ENCODE results near the gene MAPKAP1.

DNA sequence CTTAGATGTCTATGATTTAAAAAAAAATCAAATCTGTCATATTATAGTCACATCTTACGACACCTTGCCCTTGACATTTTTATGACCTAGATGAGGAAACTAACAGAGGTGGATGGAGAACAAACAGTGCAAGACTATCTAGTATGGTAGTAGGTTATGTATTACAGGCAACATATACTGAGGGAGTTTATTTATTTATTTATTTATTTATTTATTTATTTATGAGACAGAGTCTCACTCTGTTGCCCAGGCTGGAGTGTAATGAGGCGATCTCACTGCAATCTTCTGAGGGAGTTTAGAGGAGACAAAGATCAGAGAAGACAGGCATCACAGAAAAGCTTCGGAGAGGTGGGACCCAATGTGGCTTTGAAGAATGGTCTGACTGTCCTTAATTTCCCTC, 35.6 kb upstream of the MAPKAP1 start:
- TF ChIP-seq POLR2A (IDR thresholded peaks at IDR 0.05), result no peak
- TF ChIP-seq, protein P1, sequence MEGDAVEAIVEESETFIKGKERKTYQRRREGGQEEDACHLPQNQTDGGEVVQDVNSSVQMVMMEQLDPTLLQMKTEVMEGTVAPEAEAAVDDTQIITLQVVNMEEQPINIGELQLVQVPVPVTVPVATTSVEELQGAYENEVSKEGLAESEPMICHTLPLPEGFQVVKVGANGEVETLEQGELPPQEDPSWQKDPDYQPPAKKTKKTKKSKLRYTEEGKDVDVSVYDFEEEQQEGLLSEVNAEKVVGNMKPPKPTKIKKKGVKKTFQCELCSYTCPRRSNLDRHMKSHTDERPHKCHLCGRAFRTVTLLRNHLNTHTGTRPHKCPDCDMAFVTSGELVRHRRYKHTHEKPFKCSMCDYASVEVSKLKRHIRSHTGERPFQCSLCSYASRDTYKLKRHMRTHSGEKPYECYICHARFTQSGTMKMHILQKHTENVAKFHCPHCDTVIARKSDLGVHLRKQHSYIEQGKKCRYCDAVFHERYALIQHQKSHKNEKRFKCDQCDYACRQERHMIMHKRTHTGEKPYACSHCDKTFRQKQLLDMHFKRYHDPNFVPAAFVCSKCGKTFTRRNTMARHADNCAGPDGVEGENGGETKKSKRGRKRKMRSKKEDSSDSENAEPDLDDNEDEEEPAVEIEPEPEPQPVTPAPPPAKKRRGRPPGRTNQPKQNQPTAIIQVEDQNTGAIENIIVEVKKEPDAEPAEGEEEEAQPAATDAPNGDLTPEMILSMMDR (IDR thresholded peaks at IDR 0.05), result no peak
- no peak for TF ChIP-seq POLR2AphosphoS5 (IDR thresholded peaks at IDR 0.05; ENCODE audit: insufficient read depth in 1 of 2, low read depth in 1 of 2)

Measured in vagina (tissue), 2 donors.